Activated CD8-positive, alpha-beta T cell treated with anti-CD3 and anti-CD28 coated beads for 36 hours (primary cell): ENCODE measurements around the gene MRPL19. TPM values are rescaled to one million over a fixed set of nuclear protein-coding genes. Genes with fewer than 3 reads are reported as not detected.

Experiments used
- ATAC-seq: fragments of 200-7000 bp; cut with Tn5 transposase; one replicate; pipeline ENCODE4 v1.10.0; 2021; ENCODE audit warnings: mild to moderate bottlenecking, moderate library complexity
- CTCF ChIA-PET: fragments of 350-600 bp; sonication (Branson Sonifier 250); formaldehyde crosslinking; loops from one replicate; lab custom pipeline; 2021; ENCODE audit warnings: antibody characterized with exemption; lab: Charles Lee
- POLR2A ChIA-PET: fragments of 350-600 bp; sonication (Branson Sonifier 250); formaldehyde crosslinking; loops from one replicate; lab custom pipeline; 2021; ENCODE audit warnings: antibody characterized with exemption; lab: Charles Lee
- DNase-seq: peaks from one replicate; pipeline ENCODE4 v3.0.0-alpha.2; 2020
- H3K27ac Mint-ChIP-seq: one replicate; pipeline ENCODE4 v1.8.0; 2021; ENCODE audit warnings: mild to moderate bottlenecking, mixed read lengths
- H3K27me3 Mint-ChIP-seq: one replicate; pipeline ENCODE4 v1.8.0; 2021; ENCODE audit warnings: mixed read lengths
- H3K36me3 Mint-ChIP-seq: one replicate; pipeline ENCODE4 v1.8.0; 2021; ENCODE audit warnings: low read depth, mixed read lengths
- H3K4me1 Mint-ChIP-seq: one replicate; pipeline ENCODE4 v1.8.0; 2021; ENCODE audit warnings: low read depth, mixed read lengths
- H3K4me3 Mint-ChIP-seq: one replicate; pipeline ENCODE4 v1.8.0; 2021; ENCODE audit warnings: mild to moderate bottlenecking, moderate library complexity, mixed read lengths
- H3K9me3 Mint-ChIP-seq: one replicate; pipeline ENCODE4 v1.8.0; 2021; ENCODE audit warnings: mixed read lengths
- intact Hi-C: fragments of 100-400 bp; cut with micrococcal nuclease; formaldehyde crosslinking; loops from one replicate; pipeline ENCODE4 v1.10.0; 2022
- total RNA-seq, 2 experiments: library from RNA; stranded (reverse); gene quantifications; one replicate each; pipeline ENCODE4 v1.2.3, GENCODE V29; 2021
- TF ChIP-seq, protein P1 (sequence below): fragments of 200-600 bp; IDR thresholded peaks from one replicate; pipeline ENCODE4 v1.8.0; 2022; ENCODE audit warnings: antibody characterized with exemption, mild to moderate bottlenecking

MRPL19 gene
- total RNA-seq, 2 experiments from 2014 or later: 64.3 to 75.4 TPM

DNA sequence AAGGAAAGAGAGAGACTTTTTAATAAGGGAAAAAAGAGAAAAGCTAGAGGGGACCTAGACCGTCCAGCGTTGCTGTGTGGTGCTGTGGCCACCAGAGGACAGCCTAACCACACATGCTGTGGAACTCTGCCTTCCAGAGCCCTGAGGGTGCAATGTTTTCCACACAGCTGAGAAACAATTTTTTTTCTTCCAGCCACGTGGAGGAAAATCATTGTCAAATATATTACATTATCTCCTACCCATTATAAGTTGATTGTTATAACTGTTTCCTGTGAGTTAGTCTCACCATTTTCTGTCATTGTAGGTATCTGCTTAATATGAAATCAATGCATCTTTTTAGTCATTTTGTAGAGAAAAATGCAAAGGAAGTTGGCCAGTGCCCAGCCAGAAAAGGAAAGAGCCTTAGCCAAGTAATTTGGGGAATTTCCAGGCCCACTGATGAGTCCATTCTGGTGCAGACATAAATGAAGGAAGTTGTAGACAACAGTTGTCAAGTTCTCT lies 5.9 kb upstream of the MRPL19 start:
- Mint-ChIP-seq H3K9me3 (no peaks in the 10 kb centered on the region), H3K36me3 (no peaks in the 10 kb centered on the region), H3K4me3 (no peak overlapping the region), H3K27me3 (peaks cover 16% of the 10 kb centered on the region), H3K27ac (no peak overlapping the region), H3K4me1 (peaks cover 6% of the 10 kb centered on the region)
- peak; percentile 100 for ATAC-seq
- intact Hi-C loops: loop anchor here (5.0 kb wide), 1 partner anchor 37 kb away; no protein-coding TSS in a partner anchor
- POLR2A ChIA-PET: interaction anchor here (0.7 kb wide), 1 partner anchor 76 kb away, joined by 4 read pairs; no protein-coding TSS in a partner anchor
- peak; percentile 77 for DNase-seq
- CTCF ChIA-PET: interaction anchor here (0.7 to 6.1 kb wide), 23 partner anchors 9 to 81 kb away, joined by 3 to 64 read pairs (median 5); partner anchors contain the start of gene GCFC2
- TF ChIP-seq, protein P1, sequence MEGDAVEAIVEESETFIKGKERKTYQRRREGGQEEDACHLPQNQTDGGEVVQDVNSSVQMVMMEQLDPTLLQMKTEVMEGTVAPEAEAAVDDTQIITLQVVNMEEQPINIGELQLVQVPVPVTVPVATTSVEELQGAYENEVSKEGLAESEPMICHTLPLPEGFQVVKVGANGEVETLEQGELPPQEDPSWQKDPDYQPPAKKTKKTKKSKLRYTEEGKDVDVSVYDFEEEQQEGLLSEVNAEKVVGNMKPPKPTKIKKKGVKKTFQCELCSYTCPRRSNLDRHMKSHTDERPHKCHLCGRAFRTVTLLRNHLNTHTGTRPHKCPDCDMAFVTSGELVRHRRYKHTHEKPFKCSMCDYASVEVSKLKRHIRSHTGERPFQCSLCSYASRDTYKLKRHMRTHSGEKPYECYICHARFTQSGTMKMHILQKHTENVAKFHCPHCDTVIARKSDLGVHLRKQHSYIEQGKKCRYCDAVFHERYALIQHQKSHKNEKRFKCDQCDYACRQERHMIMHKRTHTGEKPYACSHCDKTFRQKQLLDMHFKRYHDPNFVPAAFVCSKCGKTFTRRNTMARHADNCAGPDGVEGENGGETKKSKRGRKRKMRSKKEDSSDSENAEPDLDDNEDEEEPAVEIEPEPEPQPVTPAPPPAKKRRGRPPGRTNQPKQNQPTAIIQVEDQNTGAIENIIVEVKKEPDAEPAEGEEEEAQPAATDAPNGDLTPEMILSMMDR: peak; percentile 92

- no peak for DNase-seq
- Mint-ChIP-seq H3K27me3 (peaks cover 13% of the 10 kb centered on the region), H3K4me3 (no peak overlapping the region), H3K9me3 (no peaks in the 10 kb centered on the region), H3K27ac (no peak overlapping the region), H3K36me3 (no peaks in the 10 kb centered on the region), H3K4me1 (peaks cover 8% of the 10 kb centered on the region)
- ChIA-PET CTCF (interaction anchor here (1.0 to 6.1 kb wide), 14 partner anchors 10 to 80 kb away, joined by 3 to 64 read pairs (median 7); partner anchors contain the start of gene GCFC2), POLR2A (no interaction called here)
- intact Hi-C loops: loop anchor here (5.0 kb wide), 1 partner anchor 36 kb away; no protein-coding TSS in a partner anchor
- no peak for ATAC-seq
- TF ChIP-seq, protein P1: no peak
Observed at GRCh38 chr2:75641587-75641986, 5.0 kb upstream of the MRPL19 start.

DNA sequence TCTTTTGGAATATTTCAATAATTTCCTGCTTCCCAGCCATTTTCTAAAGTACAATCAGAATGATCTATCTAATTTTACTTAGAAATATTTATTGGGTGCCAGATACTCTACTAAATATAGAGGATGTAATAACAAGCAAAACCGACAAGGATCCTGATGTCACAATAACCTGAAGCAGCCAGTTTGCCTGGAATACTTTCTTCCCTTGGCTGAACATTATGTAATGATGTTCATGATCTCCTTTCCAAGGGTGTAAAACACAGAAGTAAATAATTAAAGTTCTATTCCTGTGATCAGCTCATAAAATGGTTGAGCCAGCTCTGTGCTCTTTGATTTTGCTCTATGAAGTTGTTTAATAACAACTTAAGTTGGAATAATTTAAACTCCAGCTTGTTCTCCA lies 2.6 kb upstream of the MRPL19 start:
- TF ChIP-seq, protein P1: no peak
- CTCF ChIA-PET: interaction anchor here (5.1 kb wide), 1 partner anchor 33 kb away, joined by 34 read pairs; no protein-coding TSS in a partner anchor
- POLR2A ChIA-PET: no interaction called here
- peaks cover 20% of the 10 kb centered on the region for H3K4me1 Mint-ChIP-seq
- DNase-seq: no peak
- intact Hi-C loops: loop anchor here (5.0 kb wide), 1 partner anchor 33 kb away; no protein-coding TSS in a partner anchor
- no peak for ATAC-seq
- H3K27me3 Mint-ChIP-seq: peaks cover 2% of the 10 kb centered on the region
- no peaks in the 10 kb centered on the region for H3K9me3 Mint-ChIP-seq
- no peak overlapping the region for H3K4me3 Mint-ChIP-seq
- H3K27ac Mint-ChIP-seq: no peak overlapping the region
- peaks cover 12% of the 10 kb centered on the region for H3K36me3 Mint-ChIP-seq

DNA sequence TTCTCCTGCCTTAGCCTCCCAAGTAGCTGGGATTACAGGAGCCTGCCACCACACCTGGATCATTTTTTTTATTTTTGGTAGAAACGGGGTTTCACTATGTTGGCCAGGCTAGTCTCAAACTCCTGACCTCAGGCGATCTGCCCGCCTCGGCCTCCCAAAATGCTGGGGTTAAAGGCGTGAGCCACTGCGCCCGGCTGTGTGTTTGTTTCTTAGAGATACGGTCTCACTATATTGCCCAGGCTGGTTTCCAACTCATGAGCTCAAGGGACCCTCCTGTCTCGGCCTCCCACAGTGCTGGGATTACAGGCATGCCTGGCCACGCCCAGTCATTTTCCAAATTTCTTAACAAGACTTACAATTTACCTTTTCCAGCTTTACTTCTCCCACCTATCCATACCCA lies 940 bp upstream of the MRPL19 start:
- TF ChIP-seq, protein P1: no peak
- Mint-ChIP-seq H3K4me3 (no peak overlapping the region), H3K27ac (no peak overlapping the region), H3K27me3 (no peaks in the 10 kb centered on the region), H3K4me1 (peaks cover 27% of the 10 kb centered on the region), H3K36me3 (peaks cover 27% of the 10 kb centered on the region), H3K9me3 (no peaks in the 10 kb centered on the region)
- intact Hi-C loops: no loop called here
- ATAC-seq (no peak), DNase-seq (no peak)
- ChIA-PET CTCF (interaction anchor here (0.5 to 5.1 kb wide), 4 partner anchors 10 to 186 kb away, joined by 3 to 34 read pairs (median 15); partner anchors contain the start of gene GCFC2), POLR2A (interaction anchor here (0.8 kb wide), 1 partner anchor 64 kb away, joined by 3 read pairs; the partner anchor contains the start of gene GCFC2)

DNA sequence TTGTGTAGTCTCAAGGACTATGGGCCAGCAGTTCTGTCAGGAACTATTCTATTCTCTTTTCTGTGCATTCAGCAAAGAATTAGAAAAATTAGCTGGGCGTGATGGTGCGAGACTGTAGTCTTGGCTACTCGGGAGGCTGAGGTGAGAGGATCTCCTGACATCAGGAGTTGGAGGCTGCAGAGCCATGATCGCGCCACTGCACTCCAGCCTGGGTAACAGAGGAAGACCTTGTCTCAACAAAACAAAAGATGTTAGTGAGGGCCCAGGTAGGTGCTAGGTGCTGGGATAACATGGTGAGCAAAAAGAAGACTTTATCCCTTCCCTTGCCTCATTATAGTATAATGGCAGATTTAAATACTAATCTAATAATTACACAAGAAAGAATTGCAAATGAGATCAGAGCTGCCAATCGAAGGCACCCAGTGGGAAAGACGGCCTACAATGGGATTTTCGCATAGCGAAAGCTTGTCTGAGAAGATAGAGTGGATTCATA lies 447 bp upstream of the MRPL19 start:
- Mint-ChIP-seq H3K9me3 (no peaks in the 10 kb centered on the region), H3K36me3 (peaks cover 31% of the 10 kb centered on the region), H3K27ac (peak overlapping the region; percentile 79), H3K27me3 (no peaks in the 10 kb centered on the region), H3K4me3 (peak overlapping the region; percentile 91), H3K4me1 (peaks cover 25% of the 10 kb centered on the region)
- CTCF ChIA-PET: interaction anchor here (0.5 to 5.1 kb wide), 6 partner anchors 11 to 186 kb away, joined by 3 to 34 read pairs (median 10); partner anchors contain the start of gene GCFC2
- ATAC-seq: peak; percentile 14
- DNase-seq: peak; percentile 5
- intact Hi-C loops: no loop called here
- POLR2A ChIA-PET: interaction anchor here (0.8 to 2.4 kb wide), 4 partner anchors 11 to 64 kb away, joined by 3 to 5 read pairs (median 3); partner anchors contain the start of gene GCFC2
- TF ChIP-seq, protein P1: no peak
